ENCODE measurements around the gene ADH1B. TPM values are rescaled to one million over a fixed set of nuclear protein-coding genes. Genes with fewer than 3 reads are reported as not detected.

The ADH1B gene
- total and polyA plus RNA-seq, 9 of the 15 experiments (the other 6 are each of a cell fraction or from before 2014, with no cell fraction given), result 0.71 TPM; not detected in 8

- ChIA-PET CTCF (ENCODE audit: low intra/inter-chr PET ratio) (no interaction called here), POLR2A (interaction anchor here (0.7 kb wide), 1 partner anchor 432 kb away, joined by 3 read pairs; no protein-coding TSS in a partner anchor)
- in situ Hi-C loops (cut with MboI), result no loop called here
- Histone ChIP-seq H3K4me2 (ENCODE audit: insufficient read depth, low read length) (no peak overlapping the region), H3K79me2 (ENCODE audit: control insufficient read depth, insufficient read depth, low read length) (no peaks in the 10 kb centered on the region), H3K9ac (ENCODE audit: insufficient read depth in 1 of 2, low read depth in 2 of 2, low read length in 2 of 2) (no peak overlapping the region), H3K36me3 (ENCODE audit: control insufficient read depth, insufficient read depth, low read length) (no peaks in the 10 kb centered on the region), H4K20me1 (replicated peaks; ENCODE audit: control insufficient read depth, insufficient read depth, low read length) (no peaks in the 10 kb centered on the region), H3K4me3 (no peak overlapping the region), H3K4me1 (replicated peaks in 1 of 2; ENCODE audit: control insufficient read depth in 2 of 2, insufficient read depth in 2 of 2, low read length in 2 of 2) (no peaks in the 10 kb centered on the region), H3K9me3 (replicated peaks; ENCODE audit: control insufficient read depth, insufficient read depth, low read depth, low read length) (no peaks in the 10 kb centered on the region), H2AFZ (ENCODE audit: low read depth, low read length) (no peak overlapping the region), H3K27me3 (ENCODE audit: control insufficient read depth in 2 of 2, insufficient read depth in 2 of 2, low read length in 2 of 2) (no peaks in the 10 kb centered on the region), H3K9me1 (ENCODE audit: control insufficient read depth, insufficient read depth, low read length) (no peaks in the 10 kb centered on the region), H3K27ac (ENCODE audit: extremely low read depth, low read depth, low read length) (no peak overlapping the region)
- no peak for FAIRE-seq
- WGBS (ENCODE audit: insufficient coverage, low coverage, missing lambda C conversion rate), result 0% methylated on average over 1 of the region's 1 CpG
- DNase-seq (ENCODE audit: extremely low read depth in 1 of 4, low spot score in 3 of 4), result no peak
- intact Hi-C loops (cut with micrococcal nuclease), result no loop called here
- TF ChIP-seq RHOXF2B (CRISPR knock-in tag; conservative IDR thresholded peaks at IDR 0.05) (no peak), ZMIZ1 (IDR thresholded peaks at IDR 0.05; ENCODE audit: low read depth in 2 of 2, low read length in 2 of 2) (no peak), ZBTB8A (IDR thresholded peaks at IDR 0.05; ENCODE audit: partially characterized antibody) (no peak), HDGF (IDR thresholded peaks at IDR 0.05) (no peak), ZNF347 (CRISPR knock-in tag; IDR thresholded peaks at IDR 0.05; ENCODE audit: low read depth) (no peak), HSF4 (CRISPR knock-in tag; IDR thresholded peaks at IDR 0.05; ENCODE audit: borderline replicate concordance) (no peak), ZBTB43 (CRISPR knock-in tag; IDR thresholded peaks at IDR 0.05) (no peak), ZBED1 (IDR thresholded peaks at IDR 0.05) (no peak), STAT5B (CRISPR knock-in tag; IDR thresholded peaks at IDR 0.05) (no peak), NFRKB (IDR thresholded peaks at IDR 0.05; ENCODE audit: low read depth) (no peak), XRCC3 (IDR thresholded peaks at IDR 0.05) (no peak), PTTG1 (tag; IDR thresholded peaks at IDR 0.05; ENCODE audit: low read depth) (no peak), MTA2 (IDR thresholded peaks at IDR 0.05; ENCODE audit: low read depth) (no peak)
- no TSS peak for BruUV-seq (replicated peaks)
- ATAC-seq, result no peak
Measured at GRCh38 chr4:99324361-99324760, 3.2 kb upstream of the ADH1B start.

All from K562 (cell line).